Left ventricle myocardium inferior (tissue), 1 donor: ENCODE data around the gene CCDC92. TPM values are rescaled to one million over a fixed set of nuclear protein-coding genes. Genes with fewer than 3 reads are reported as not detected.

Experiments used
- DNase-seq: peaks from one replicate; pipeline ENCODE4 v3.0.0-alpha.2; 2020
- H3K27ac ChIP-seq: fragments of 200-600 bp; replicated peaks from 2 replicates; pipeline ENCODE4 v1.8.0; 2021
- H3K27me3 ChIP-seq: fragments of 200-600 bp; 2 replicates; pipeline ENCODE4 v1.8.0; 2021; ENCODE audit warnings: low read depth
- H3K36me3 ChIP-seq: fragments of 200-600 bp; 2 replicates; pipeline ENCODE4 v1.8.0; 2021
- H3K4me1 ChIP-seq: fragments of 200-600 bp; 2 replicates; pipeline ENCODE4 v1.8.0; 2021
- H3K4me3 ChIP-seq: fragments of 200-600 bp; 2 replicates; pipeline ENCODE4 v1.8.0; 2021; ENCODE audit warnings: mild to moderate bottlenecking, moderate library complexity
- H3K9me3 ChIP-seq: fragments of 200-600 bp; replicated peaks from 2 replicates; pipeline ENCODE4 v1.8.0; 2021
- CTCF ChIP-seq: fragments of 200-600 bp; IDR thresholded peaks from 2 replicates; pipeline ENCODE4 v1.8.0; 2021; ENCODE audit warnings: antibody characterized with exemption, mild to moderate bottlenecking, borderline replicate concordance
- intact Hi-C: fragments of 100-400 bp; cut with micrococcal nuclease; formaldehyde crosslinking; loops from one replicate; pipeline ENCODE4 v1.11.0; 2022
- total RNA-seq: library from RNA; stranded (reverse); fragmentation: NEBNext Ultra II Directional; extraction: Animal tissue kit (Norgen Biotek cat#: 25700); gene quantifications from one replicate; pipeline ENCODE4 v1.2.1, GENCODE V29; 2021
- donor health status: DM: no; HTN: yes; CAD: no; lungs with severe emphysema.

CCDC92 gene
- total RNA-seq, 1 donor from 2014 or later = 57.2 TPM

- no peaks in the 10 kb centered on the region for H3K9me3 ChIP-seq
- TF ChIP-seq CTCF = no peak
- peaks cover 14% of the 10 kb centered on the region for H3K4me1 ChIP-seq
- H3K4me3 ChIP-seq = no peak overlapping the region
- H3K27ac ChIP-seq = no peak overlapping the region
- intact Hi-C loops = no loop called here
- no peak for DNase-seq
- H3K27me3 ChIP-seq = no peaks in the 10 kb centered on the region
- H3K36me3 ChIP-seq = peaks cover 3% of the 10 kb centered on the region
Measured at GRCh38 chr12:124018539-124018938, 45.9 kb upstream of the CCDC92 start.

GRCh38 chr12:124017064-124017463 is 44.4 kb upstream of the CCDC92 start:
- intact Hi-C loops = no loop called here
- TF ChIP-seq CTCF = no peak
- Histone ChIP-seq H3K36me3 (peaks cover 18% of the 10 kb centered on the region), H3K4me1 (peaks cover 14% of the 10 kb centered on the region), H3K27me3 (no peaks in the 10 kb centered on the region), H3K4me3 (no peak overlapping the region), H3K9me3 (no peaks in the 10 kb centered on the region), H3K27ac (no peak overlapping the region)
- DNase-seq = no peak

GRCh38 chr12:124015494-124016461 is 43.1 kb upstream of the CCDC92 start:
- intact Hi-C loops = no loop called here
- TF ChIP-seq CTCF = no peak
- no peak overlapping the region for H3K4me3 ChIP-seq
- H3K9me3 ChIP-seq = no peaks in the 10 kb centered on the region
- H3K27me3 ChIP-seq = no peaks in the 10 kb centered on the region
- H3K36me3 ChIP-seq = peaks cover 29% of the 10 kb centered on the region
- no peak overlapping the region for H3K27ac ChIP-seq
- peaks cover 11% of the 10 kb centered on the region for H3K4me1 ChIP-seq
- DNase-seq = no peak

- no peak for DNase-seq
Measured at GRCh38 chr12:124013073-124013472, 40.4 kb upstream of the CCDC92 start.

More at GRCh38 chr12:124013073-124013472, 40.4 kb upstream of the CCDC92 start:
- intact Hi-C loops = no loop called here
- Histone ChIP-seq H3K4me3 (no peak overlapping the region), H3K4me1 (peaks cover 28% of the 10 kb centered on the region), H3K9me3 (no peaks in the 10 kb centered on the region), H3K36me3 (peaks cover 34% of the 10 kb centered on the region), H3K27ac (no peak overlapping the region), H3K27me3 (no peaks in the 10 kb centered on the region)
- TF ChIP-seq CTCF = no peak
